Bronchial epithelial cell (primary cell): ENCODE measurements around the gene MAP2K7. TPM values are rescaled to one million over a fixed set of nuclear protein-coding genes. Genes with fewer than 3 reads are reported as not detected.
"Not testable (repeated sequence)": the region's sequence is repeated elsewhere in the genome, so short reads cannot be mapped to it uniquely, and the experiment has no call there.

Experiments used
- DNase-seq: peaks from one replicate; pipeline ENCODE4 v3.0.0-alpha.2; 2010; ENCODE audit warnings: low read depth
- FAIRE-seq: peaks from 2 replicates; lab custom pipeline; 2011; peaks lifted over from hg19 to GRCh38; lab: Jason Lieb, UNC
- H3K27me3 ChIP-seq: 2 replicates; pipeline ENCODE4 v1.5.1; 2011; ENCODE audit warnings: low read length; ENCODE audit not compliant: control insufficient read depth, insufficient read depth
- H3K36me3 ChIP-seq: 2 replicates; pipeline ENCODE4 v1.5.1; 2011; ENCODE audit warnings: low read length; ENCODE audit not compliant: control insufficient read depth, insufficient read depth
- H3K4me3 ChIP-seq: 2 replicates; pipeline ENCODE4 v1.5.1; 2011; ENCODE audit warnings: mild to moderate bottlenecking, low read depth, low read length, control low read depth
- CTCF ChIP-seq: IDR thresholded peaks from 2 replicates; pipeline ENCODE4 v1.5.1; 2011; ENCODE audit warnings: mild to moderate bottlenecking, moderate library complexity, low read length, control low read depth, inconsistent platforms; ENCODE audit not compliant: insufficient read depth, severe bottlenecking
- total RNA-seq: library from RNA; depleted of rRNA; stranded (reverse); fragments of >200 nt; gene quantifications from 2 replicates; pipeline ENCODE4 v1.2.1, GENCODE V29; 2014

Gene MAP2K7
- total RNA-seq, 1 donor from 2014 or later, result 10.0 TPM

- Histone ChIP-seq H3K36me3 (no peaks in the 10 kb centered on the region), H3K4me3 (no peak overlapping the region), H3K27me3 (no peaks in the 10 kb centered on the region)
- no peak for TF ChIP-seq CTCF
- FAIRE-seq (no peak), DNase-seq (no peak)
Measured at GRCh38 chr19:7858109-7858770, 45.4 kb upstream of the MAP2K7 start.

GRCh38 chr19:7859087-7859486 is 44.6 kb upstream of the MAP2K7 start:
- not testable (repeated sequence) for H3K27me3 ChIP-seq

GRCh38 chr19:7859831-7860713 is 43.6 kb upstream of the MAP2K7 start:
- FAIRE-seq (no peak), DNase-seq (no peak)
- Histone ChIP-seq H3K27me3 (no peaks in the 10 kb centered on the region), H3K4me3 (no peak overlapping the region), H3K36me3 (no peaks in the 10 kb centered on the region)
- TF ChIP-seq CTCF, result no peak

More at GRCh38 chr19:7859087-7859486, 44.6 kb upstream of the MAP2K7 start:
- FAIRE-seq, H3K4me3 ChIP-seq, H3K36me3 ChIP-seq, DNase-seq: not testable (repeated sequence)

GRCh38 chr19:7860714-7861618 is 42.7 kb upstream of the MAP2K7 start:
- H3K36me3 ChIP-seq, result no peaks in the 10 kb centered on the region
- H3K4me3 ChIP-seq, result no peak overlapping the region
- no peaks in the 10 kb centered on the region for H3K27me3 ChIP-seq
- FAIRE-seq, result no peak
- TF ChIP-seq CTCF, result no peak
- DNase-seq, result no peak

GRCh38 chr19:7861619-7862412 is 41.9 kb upstream of the MAP2K7 start:
- no peaks in the 10 kb centered on the region for H3K36me3 ChIP-seq
- no peak for DNase-seq
- H3K27me3 ChIP-seq, result no peaks in the 10 kb centered on the region
- FAIRE-seq, result no peak
- peak; percentile 37 for TF ChIP-seq CTCF
- H3K4me3 ChIP-seq, result peak overlapping the region; percentile 33
